Tongue (tissue), 2 donors: Measurements from ENCODE around the gene PCDHGA1. TPM values are rescaled to one million over a fixed set of nuclear protein-coding genes. Genes with fewer than 3 reads are reported as not detected.

Experiments
- DNase-seq: peaks from one replicate; pipeline ENCODE4 v3.0.0-alpha.2; 2015
- total RNA-seq: library from RNA; depleted of rRNA; stranded (reverse); fragments of >200 nt; gene quantifications from one replicate; pipeline ENCODE4 v1.2.3, GENCODE V29; 2014

The PCDHGA1 gene
- total RNA-seq, 1 donor from 2014 or later: 1.8 TPM

DNA sequence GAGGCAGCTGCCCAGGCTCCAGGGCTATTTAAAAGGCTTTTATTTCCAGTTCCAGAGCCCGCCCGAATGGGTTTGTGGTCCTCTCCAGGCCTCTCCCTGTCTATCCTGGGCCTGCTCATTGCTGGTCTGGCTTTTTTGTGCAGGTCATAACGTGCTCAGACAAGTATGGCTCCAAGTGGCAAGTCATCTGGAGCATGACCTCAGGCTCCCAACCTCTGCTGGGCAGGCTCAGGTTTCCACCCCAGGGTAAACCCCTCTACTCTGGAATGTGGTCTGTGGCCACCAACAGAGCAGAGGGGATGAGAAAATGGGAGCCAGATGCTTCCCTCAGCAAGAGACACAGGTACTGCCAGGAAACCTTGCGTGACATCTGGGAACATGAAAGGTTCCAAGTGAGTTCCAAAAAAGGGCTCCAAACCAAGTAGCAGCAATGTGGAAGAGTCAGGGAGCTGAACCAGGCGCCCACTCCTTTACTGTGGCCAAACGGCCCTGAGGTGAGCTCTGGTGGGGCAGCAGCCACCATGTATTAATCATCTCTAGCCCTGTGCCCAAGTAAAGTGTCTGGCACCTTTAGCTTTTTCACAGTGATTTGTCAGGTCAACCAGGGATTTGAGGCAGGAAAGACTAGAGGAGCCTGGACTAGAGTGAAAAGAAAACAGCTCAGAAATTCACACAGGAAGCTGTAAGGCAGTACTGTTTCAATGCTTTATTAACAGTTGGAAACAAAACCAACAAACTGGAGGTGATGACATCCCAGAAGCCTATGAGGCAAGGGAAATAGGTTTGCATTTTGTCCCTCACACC is 184.2 kb downstream of the PCDHGA1 start:
- no peak for DNase-seq

DNA sequence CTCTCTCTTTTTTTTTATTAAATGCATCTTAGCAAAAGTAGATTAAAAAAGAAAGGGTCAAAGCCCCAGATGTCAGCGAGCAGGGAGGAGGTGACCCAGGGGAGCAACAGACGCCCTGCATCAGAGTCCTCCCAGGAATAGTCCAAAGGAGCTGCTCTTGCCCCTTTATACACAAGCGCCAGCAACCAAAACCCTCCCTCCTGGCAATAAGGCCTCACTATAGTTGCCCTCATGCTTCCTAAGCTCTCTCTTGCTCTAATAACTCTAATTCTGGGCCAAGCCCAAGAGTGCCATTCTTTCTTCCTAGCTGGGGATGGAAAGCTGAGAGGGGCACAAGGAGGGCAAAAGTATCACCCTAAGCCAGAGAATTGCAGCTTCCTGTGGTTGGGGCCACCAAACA is 184.8 kb downstream of the PCDHGA1 start:
- DNase-seq: peak; percentile 10

DNA sequence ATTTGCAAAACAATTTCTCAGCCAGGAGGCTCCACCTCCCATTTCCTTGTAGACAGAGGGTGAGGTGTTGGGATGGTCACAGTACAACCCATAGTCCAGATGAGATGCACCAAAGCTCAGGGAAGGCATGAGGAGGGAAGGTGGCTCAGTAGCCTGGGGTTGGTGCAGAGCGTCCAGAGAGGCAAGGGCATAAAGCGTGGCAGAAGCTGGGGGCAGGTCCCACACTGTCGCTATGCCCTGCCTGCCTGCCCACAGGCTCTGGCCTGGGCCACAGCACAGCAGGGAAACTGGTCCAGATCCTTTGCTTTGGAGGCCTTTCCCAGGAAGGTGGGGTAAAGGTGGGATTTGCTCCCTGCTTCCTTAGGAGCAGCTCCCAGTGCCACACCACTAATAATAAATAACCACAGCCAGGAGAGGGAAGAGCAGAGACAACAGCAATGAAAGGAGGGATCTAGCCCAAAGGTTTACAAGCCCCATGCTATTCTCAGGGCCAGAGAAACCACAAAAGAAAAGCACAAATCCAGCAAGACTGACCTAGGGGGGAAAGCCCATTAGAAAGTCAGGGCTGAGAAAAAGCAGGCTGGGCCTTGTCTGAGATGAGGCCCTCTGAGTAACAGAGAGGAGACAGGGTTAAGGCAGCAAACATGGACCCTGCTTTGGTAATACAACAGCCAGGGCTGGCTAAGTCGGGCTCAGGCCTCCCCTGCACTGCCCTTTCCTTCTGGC is 185.8 kb downstream of the PCDHGA1 start:
- DNase-seq: no peak

DNA sequence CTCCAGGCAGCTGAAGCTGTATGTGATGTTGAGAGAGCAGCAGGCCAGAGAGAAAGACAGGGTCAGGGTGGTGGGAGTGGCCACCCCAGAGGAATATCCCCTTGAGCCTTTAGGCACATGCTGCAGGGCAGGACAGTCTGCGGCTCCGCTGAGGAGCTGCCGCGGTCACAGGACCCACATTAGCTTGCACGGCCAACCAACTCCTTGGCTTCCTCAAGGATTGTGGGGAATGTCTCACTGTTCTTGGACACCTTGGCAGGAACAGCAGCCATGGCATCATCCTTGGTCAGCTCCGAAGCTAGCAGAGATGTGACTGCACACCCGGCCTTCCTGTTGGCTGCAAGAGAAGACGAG is 186.3 kb downstream of the PCDHGA1 start:
- peak; percentile 28 for DNase-seq

DNA sequence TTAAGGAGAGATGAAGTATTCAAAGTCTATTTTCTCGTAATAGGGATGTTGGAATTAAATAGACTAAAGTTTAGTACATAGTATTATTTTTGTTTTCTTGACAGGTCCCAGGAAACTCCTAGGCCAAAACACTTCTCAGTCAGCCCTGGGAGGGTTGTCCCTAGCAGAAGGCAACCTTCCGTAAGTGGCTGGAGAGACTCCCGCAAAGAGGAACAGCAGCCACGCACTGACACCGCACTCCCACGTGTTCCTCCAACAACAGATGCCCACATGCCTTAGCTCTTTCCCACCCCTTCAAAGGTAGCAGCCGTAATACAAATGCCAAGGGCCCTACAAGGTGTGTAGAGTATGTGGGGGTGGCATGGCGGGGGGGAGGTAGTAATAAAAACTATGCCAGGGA is 187.0 kb downstream of the PCDHGA1 start:
- no peak for DNase-seq

DNA sequence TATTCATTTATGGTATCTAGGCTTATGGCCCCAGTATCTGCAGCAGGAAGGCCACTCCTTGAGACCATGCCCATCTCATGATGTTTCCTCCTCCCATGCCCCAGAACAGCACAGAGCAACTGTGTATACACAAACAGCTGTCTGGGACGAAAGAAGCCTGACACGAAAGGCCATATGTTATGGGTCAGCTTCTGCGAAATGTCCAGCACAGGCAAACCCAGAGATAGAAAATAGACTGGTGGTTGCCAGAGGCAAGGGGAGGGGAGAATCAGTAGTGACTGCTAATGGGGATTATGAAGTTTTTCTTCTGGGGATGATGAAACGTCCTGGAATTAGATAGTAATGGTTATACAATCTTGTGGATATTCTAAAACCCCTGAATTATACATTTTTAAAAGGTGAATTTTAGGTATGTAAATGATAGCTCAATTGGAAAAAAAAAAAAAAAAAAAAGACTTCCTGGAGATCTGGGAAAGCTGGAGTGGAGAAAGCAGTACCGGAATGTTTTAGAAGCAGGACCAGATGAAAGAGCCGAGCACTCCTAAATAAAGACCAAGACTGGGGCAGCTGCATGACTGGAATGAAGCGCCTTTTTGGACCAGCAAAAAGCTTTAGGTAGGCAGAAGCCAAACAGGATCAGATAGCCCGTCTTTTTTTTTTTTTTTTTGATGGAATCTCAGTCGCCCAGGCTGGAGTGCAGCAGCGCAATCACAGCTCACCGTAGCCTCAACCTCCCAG is 187.7 kb downstream of the PCDHGA1 start:
- DNase-seq: peak; percentile 80

DNA sequence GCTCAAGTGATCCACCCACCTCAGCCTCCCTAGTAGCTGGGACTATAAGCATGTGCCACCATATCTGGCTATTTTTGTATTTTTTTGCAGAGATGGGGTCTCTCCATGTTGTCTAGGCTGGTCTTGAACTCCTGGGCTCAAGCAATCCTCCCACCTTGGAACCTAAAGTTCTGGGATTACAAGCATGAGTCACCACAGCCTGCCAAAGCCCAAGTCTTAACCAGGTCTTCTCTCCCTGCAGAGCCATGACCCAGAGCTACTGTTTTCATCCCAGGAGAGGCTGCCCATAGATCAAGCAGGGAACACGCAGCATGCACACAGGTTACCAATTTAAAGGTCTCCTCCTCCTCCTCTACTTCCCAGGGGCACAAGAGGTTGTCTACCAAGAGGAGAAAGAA is 188.3 kb downstream of the PCDHGA1 start:
- no peak for DNase-seq

DNA sequence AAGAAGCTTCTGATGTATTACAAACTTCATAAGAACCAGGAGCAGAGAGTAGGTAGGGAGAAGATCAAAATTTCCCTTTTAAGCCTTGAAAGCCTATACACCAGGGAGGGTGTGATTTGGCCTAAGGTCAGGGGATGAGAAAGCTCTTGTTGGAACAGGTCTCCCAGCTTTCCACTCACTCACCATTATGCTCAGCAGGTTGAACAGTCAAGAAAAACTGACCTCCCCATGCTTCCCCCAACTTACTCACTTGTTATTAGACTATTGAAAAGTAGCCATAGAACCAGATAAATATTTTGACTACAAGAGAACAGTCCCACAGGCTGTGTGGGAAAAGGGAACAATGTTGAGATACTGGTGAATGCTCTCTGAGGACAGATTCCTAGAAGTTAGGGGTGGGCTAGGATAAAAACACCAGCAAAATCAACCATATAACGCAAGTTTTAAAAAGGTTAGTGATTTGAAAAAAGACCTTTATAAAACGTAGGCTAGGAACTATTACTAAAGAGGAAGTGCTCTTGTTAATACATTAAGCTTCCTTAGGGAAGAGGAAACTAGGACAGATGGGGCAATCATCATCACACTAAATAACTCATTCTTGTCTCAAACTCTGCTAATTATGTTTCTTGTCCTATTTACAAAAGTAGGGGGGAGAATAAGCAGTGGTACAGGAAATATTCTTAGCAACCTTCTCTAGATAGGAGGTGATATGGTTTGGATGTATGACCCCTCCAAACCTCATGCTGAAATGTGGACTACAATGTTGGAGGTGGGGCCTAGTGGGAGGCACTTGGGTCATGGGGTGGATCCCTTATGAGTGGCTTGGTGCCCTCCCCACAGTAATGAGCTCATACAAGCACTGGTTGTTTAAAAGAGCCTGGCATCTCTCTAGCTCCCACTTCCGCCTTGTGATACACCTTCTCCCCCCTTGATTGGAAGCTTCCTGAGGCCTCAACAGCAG is 189.6 kb downstream of the PCDHGA1 start:
- no peak for DNase-seq

DNA sequence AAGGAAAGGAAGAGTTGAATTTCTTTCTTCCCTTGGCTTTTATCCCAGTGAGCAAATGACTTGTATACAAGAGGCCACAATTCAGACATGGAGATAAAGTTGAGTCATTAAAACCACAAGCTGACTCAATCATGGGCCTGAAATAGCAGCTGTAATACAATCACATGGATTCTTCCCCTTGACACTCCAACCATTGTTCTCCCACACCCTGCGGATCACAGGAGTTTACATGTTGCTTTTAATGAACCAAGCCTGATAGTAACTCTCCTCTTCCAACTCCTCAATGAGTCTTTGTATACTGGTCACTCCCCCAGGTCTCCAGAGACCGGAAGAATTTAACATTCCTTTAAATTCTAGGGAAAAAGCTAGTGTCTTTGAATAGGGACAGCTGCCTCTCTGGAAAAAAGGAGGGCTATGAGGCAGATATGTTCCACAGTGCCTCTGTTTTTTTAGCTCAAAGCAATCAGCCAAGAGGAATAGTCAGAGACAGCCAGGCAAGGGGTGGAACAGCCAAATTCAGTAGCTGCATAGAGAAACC is 191.0 kb downstream of the PCDHGA1 start:
- peak; percentile 95 for DNase-seq

DNA sequence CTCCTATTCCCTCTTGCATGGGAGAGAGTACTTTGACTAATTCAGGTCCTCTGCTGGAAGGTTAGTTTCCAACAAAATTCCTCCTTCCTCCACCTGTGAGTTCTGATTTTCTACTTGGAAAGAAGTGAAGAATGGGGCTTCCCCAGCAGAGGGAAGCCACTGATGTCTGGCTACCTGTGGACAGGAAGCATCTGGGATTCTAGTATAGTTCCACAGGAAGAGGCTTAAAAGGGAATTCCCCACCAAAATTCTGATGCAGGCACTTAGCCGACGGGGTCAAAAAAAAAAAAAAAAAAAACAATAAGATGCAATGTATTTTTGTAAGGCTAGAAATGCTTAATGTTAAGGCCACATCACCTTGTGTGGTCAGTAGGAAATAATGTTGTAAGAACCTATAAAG is 192.0 kb downstream of the PCDHGA1 start:
- DNase-seq: peak; percentile 13

DNA sequence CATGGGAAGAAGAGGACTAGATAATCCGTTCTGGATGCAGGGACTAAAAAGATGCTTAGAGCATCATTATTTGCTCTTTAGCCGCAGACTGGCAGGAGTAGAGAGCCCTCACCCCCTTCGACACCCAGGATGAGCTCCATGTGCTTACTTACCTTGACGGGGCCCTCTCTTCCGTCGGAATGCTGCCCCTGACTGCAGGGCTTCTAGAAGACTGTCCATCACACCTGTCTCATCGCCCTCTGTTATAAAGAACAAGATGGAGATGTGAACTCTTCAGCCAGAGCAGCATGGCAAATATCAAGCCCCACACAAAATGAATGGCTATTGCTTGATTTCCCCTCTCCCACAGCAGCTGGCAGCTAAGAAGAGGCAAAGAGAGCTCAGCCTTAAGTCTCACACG is 193.7 kb downstream of the PCDHGA1 start:
- DNase-seq: peak; percentile 10

DNA sequence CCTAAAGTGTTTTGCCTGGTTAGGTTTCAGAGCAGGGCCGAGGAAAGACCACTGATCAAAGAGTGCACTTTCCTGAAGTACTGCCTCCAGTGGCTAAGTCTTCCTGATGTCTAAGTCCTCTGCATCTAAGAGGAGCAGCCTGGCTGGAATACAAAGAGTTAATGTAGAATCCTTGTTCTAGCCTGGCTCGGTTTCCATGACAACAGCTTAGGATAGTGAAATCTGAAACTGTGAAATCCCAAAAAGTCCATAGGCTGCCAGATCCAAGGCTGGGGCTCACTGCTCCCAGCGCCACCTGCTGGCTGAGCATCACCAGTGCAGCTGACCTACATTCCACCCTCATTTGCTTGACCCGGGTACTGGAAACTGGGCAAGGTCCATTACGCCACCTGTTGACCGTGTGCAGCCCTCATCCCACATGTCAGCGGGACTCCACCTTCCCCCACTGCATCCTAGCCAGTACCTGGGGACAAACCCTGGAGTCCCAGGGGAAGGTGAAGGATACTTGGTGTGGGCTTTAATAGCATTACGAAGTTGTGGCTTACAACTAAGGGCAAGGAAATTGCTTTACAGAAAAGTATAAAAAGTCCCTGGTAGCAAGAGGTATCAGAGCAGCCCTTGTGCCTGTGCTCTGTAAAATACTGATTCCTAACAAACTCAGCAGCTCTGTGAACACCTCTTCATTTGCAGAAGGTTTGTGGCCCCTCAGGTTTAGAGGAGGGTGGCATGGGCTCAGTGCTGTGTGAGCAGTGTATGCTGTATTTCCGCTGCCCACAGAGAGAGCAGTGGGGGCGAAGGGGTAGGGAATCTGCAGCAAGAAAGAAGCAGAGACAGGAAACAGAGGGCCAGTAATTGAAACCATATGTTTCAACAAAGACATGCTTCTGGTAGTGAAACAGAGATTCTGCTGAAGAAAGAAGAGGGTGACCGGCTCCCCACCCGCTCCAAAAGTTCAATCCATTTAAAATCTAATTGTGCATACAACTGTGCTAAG is 194.6 kb downstream of the PCDHGA1 start:
- DNase-seq: peak; percentile 99

DNA sequence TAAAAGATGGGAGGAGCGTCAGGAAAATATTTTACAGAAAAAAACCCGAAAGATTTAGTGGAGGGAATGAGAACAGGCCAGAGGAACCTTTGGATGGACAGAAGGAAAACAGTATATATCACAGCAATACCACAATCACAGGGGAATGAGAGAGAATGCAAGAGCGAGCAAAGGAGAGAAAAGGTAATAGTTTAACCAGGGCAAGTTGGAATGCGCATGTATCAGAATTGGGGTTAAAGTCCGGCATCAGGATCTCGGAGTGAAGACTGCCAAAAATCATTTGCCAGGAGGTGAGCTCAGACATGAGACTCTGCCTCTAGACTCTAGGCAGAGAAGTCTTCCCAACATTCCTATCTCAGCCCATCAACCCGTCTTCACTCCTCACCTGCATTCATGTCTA is 195.3 kb downstream of the PCDHGA1 start:
- DNase-seq: no peak

DNA sequence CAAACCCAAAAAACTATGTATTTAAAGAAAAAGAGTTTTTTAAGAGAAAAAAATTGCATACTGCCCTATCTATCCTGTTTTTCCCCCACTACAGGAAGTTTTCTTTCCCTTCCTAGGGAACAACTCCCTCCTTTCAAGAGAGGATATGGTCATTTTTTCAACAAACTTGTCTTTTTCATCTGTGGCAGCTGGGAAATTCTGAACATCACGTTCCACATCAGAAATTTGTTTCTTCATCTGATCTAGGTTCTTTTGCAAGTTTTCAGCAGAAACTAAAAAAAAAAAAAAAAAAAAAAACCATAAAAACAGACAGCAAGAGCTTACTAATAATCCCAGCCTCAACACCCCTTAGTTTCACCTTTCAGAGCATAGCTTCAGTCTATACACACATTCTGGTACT is 197.1 kb downstream of the PCDHGA1 start:
- no peak for DNase-seq

DNA sequence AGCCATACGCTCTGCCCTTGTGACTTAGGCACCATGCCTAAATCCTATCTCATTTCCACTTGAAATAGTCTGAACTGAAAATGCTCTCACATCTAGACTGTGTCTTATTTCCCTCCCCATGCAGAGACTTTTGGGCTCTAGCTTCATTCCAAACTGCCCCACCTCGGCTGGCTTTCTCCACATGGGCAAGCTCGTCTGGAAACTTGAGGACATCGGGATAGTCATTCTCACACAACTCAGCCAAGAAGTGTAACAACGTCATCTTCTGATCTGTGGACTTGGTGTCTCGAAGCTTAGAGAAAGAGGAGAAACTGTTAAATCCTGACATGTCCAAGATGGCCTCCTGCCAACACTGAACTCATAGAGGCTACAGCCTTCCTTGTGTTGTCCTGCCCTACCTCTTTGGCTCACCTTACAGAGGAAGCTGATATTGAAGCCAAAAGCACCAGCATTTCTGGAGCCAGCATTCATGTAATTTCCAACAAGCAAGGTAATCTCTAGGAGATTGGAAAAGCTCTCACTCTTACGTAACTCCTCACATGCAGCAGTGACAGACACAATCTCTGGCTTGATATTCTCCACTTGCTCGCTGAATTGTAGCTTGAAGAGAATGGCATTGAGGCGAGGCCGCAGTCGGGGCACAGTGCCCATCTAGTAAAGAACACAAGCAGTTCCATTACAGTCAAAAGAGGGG is 198.1 kb downstream of the PCDHGA1 start:
- DNase-seq: peak; percentile 88

DNA sequence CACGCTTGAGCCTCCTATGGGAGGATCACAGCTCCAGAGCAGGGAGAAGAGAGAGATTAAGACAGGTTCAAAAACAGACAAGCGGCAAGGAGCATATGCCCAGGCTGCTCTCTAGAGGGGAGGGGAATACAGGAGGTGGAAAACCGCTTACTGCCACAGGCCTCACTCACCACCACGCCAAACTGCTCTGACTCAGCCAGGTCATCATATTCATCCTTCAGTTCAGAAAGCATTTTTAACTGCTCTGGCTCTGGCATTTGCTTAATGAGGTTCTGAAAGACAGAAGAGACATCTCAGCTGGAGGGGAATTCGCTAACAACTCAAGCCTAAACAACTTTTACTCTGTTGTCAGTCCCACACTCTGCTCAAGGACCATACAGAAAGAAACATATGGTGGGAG is 198.7 kb downstream of the PCDHGA1 start:
- peak; percentile 75 for DNase-seq

DNA sequence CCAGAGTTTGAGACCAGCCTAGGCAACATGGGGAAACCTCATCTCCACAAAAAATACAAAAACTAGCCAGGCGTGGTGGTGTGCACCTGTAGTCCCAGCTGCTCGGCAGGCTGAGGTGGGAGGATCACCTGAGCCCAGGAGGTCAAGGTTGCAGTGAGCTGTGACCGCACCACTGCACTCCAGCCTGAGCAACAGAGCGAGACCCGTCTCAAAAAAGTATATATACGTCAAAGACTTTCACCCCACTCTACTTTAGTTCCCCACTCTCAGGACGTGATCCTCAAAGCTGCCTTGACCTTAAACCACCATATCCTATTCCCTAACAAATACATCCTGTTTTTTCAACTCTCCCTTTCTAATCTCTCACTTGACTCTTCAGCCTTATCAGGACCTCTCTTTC is 199.6 kb downstream of the PCDHGA1 start:
- DNase-seq: no peak

DNA sequence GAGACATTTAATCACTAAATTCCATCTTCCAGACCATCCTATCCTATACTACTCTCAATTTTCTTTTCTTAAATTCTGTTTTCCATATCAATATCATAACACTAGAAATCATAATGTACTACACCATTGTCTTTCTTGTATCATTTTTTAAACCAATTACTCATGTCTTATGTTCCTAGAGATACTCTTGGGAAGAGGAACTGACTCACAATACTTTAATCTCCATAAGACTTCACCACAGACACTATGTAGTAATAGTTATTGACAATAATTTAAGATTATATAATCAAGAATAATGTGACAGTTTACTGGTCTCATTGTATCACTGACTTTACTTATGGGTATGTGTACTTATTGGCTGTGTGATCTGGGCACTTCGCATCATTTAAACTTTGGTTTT is 202.4 kb downstream of the PCDHGA1 start:
- no peak for DNase-seq

DNA sequence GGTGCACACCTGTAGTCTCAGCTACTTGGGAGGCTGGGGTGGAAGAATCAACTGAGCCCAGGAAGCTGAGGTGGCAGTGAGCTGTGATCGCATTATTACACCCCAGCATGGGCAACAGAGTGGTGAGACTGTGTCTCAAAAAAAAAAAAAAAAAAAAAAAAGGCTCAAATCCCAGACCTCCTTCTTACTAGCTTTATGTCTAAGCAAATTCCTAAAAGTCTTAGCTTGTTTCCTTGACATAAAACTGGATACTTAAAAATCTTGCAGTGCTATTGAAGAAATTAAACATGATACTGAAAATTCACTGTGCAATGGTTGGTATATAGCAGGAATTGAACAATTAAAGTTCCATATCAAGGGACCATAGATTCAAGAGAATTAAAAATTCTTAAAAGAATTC is 203.6 kb downstream of the PCDHGA1 start:
- no peak for DNase-seq
